ENCODE data around the gene PODXL2.
"Not testable (repeated sequence)": the region's sequence is repeated elsewhere in the genome, so short reads cannot be mapped to it uniquely, and the experiment has no call there.

Gene PODXL2

GRCh38 chr3:127595303-127595702 lies 33.7 kb upstream of the PODXL2 start:
- POLR2A ChIA-PET, result no interaction called here
- no peak for DNase-seq (ENCODE audit: extremely low spot score)
- CTCF ChIA-PET, result interaction anchor here (4.2 kb wide), 1 partner anchor 20 kb away, joined by 29 read pairs; no protein-coding TSS in a partner anchor
- TF ChIP-seq CTCF (IDR thresholded peaks at IDR 0.05; ENCODE audit: control extremely low read depth, extremely low read depth, low read depth, missing control alignments), result no peak

- no peak for DNase-seq (ENCODE audit: extremely low spot score)
- TF ChIP-seq CTCF (IDR thresholded peaks at IDR 0.05; ENCODE audit: control extremely low read depth, extremely low read depth, low read depth, missing control alignments), result no peak
- ChIA-PET POLR2A (interaction anchor here (0.7 to 1.2 kb wide), 2 partner anchors 10 to 15 kb away, joined by 3 read pairs; no protein-coding TSS in a partner anchor), CTCF (interaction anchor here (0.9 to 4.2 kb wide), 5 partner anchors 9 to 138 kb away, joined by 3 to 29 read pairs (median 4); no protein-coding TSS in a partner anchor)
Observed at GRCh38 chr3:127597020-127597771, 31.8 kb upstream of the PODXL2 start.

DNA sequence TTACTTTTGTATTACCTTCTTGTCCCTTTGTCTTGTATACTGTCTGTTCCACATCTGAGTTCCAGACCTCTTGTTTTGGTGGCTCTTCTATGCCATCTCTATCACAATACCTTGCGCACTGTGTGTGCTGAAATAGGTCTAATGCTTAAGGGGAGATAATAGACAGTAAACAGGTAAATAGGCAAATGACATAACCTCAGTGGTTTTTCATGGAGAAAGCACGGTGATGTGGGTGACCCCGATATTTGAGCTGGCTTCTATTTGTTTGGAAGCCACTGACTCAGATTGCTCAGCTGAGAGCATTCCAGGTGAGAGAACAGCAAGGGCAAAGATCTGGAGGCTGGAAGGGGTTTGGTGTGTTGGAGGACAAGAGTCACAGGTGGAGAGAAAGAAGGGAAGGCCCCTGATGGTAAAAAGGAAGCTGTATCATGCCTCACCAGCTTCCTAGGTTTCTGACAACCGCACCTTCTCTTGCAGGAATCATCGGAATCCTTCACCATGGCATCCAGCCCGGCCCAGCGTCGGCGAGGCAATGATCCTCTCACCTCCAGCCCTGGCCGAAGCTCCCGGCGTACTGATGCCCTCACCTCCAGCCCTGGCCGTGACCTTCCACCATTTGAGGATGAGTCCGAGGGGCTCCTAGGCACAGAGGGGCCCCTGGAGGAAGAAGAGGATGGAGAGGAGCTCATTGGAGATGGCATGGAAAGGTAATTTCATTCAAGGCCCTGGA lies 30.0 kb upstream of the PODXL2 start:
- TF ChIP-seq CTCF (IDR thresholded peaks at IDR 0.05; ENCODE audit: control extremely low read depth, extremely low read depth, low read depth, missing control alignments), result no peak
- no peak for DNase-seq (ENCODE audit: extremely low spot score)
- POLR2A ChIA-PET, result no interaction called here
- CTCF ChIA-PET, result interaction anchor here (0.8 to 3.3 kb wide), 4 partner anchors 11 to 53 kb away, joined by 3 to 12 read pairs (median 5); no protein-coding TSS in a partner anchor

- DNase-seq (ENCODE audit: extremely low spot score), result no peak
- no peak for TF ChIP-seq CTCF (IDR thresholded peaks at IDR 0.05; ENCODE audit: control extremely low read depth, extremely low read depth, low read depth, missing control alignments)
- ChIA-PET POLR2A (no interaction called here), CTCF (no interaction called here)
Observed at GRCh38 chr3:127600749-127601456, 28.1 kb upstream of the PODXL2 start.

DNA sequence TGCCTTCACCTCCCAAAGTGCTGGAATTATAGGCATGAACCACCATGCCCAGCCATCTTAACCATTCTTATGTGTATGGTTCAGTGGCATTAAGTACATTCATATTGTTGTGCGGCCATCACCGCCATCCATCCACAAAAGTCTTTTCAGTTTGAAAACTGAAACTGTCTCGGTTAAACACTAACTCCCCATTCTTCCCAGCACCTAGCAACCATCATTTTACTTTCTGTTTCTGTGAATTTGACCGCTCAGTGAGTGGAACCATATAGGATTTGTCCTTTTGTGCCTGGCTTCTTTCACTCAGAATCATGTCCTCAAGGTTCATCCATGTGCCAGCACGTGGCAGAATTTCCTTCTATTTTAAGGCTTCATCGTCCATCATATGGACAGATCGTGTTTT lies 24.9 kb upstream of the PODXL2 start:
- CTCF ChIA-PET, result no interaction called here
- DNase-seq (ENCODE audit: extremely low spot score), result no peak
- no peak for TF ChIP-seq CTCF (IDR thresholded peaks at IDR 0.05; ENCODE audit: control extremely low read depth, extremely low read depth, low read depth, missing control alignments)
- POLR2A ChIA-PET, result no interaction called here

DNA sequence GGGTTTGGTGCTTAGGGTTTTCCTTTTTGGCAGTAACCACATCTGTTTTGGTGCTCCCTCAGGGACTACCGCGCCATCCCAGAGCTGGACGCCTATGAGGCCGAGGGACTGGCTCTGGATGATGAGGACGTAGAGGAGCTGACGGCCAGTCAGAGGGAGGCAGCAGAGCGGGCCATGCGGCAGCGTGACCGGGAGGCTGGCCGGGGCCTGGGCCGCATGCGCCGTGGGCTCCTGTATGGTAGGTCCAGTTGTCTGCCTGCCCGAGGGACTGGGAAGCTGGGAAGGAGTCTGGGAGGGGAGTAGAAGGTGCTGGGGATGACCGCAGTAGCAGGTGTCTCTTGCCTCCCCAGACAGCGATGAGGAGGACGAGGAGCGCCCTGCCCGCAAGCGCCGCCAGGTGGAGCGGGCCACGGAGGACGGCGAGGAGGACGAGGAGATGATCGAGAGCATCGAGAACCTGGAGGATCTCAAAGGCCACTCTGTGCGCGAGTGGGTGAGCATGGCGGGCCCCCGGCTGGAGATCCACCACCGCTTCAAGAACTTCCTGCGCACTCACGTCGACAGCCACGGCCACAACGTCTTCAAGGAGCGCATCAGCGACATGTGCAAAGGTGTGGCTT lies 24.3 kb upstream of the PODXL2 start:
- ChIA-PET CTCF (no interaction called here), POLR2A (no interaction called here)
- DNase-seq (ENCODE audit: extremely low spot score), result no peak
- TF ChIP-seq CTCF (IDR thresholded peaks at IDR 0.05; ENCODE audit: control extremely low read depth, extremely low read depth, low read depth, missing control alignments), result no peak

DNA sequence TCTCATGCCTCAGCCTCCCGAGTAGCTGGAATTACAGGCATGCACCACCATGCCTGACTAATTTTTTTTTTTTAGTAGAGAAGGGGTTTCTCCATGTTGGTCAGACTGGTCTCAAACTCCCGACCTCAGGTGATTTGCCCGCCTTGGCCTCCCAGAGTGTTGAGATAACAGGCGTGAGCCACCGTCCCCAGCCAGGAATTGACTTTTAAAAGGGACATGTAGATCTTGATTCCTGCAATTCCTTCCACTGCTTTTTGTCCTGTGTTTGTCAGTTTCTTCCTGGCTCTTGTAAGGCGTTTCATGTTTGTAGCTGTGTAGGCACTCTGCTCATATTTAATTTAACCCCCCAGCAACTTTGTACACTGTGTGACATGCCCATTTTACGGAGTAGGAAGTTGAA lies 23.4 kb upstream of the PODXL2 start:
- CTCF ChIA-PET, result interaction anchor here (1.6 kb wide), 1 partner anchor 30 kb away, joined by 5 read pairs; no protein-coding TSS in a partner anchor
- DNase-seq (ENCODE audit: extremely low spot score); POLR2A ChIA-PET: not testable (repeated sequence)

Measured in GM10248 (cell line).